Endometrium (tissue), 2 donors: ENCODE results near the gene CMA1.
"Not testable (repeated sequence)": the region's sequence is repeated elsewhere in the genome, so short reads cannot be mapped to it uniquely, and the experiment has no call there.

ENCODE experiments used
- FAIRE-seq: peaks from 2 replicates; lab custom pipeline; 2012; peaks lifted over from hg19 to GRCh38; lab: Jason Lieb, UNC
- donor health status: control.
- donor health status: control.

The CMA1 gene, protein sequence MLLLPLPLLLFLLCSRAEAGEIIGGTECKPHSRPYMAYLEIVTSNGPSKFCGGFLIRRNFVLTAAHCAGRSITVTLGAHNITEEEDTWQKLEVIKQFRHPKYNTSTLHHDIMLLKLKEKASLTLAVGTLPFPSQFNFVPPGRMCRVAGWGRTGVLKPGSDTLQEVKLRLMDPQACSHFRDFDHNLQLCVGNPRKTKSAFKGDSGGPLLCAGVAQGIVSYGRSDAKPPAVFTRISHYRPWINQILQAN

DNA sequence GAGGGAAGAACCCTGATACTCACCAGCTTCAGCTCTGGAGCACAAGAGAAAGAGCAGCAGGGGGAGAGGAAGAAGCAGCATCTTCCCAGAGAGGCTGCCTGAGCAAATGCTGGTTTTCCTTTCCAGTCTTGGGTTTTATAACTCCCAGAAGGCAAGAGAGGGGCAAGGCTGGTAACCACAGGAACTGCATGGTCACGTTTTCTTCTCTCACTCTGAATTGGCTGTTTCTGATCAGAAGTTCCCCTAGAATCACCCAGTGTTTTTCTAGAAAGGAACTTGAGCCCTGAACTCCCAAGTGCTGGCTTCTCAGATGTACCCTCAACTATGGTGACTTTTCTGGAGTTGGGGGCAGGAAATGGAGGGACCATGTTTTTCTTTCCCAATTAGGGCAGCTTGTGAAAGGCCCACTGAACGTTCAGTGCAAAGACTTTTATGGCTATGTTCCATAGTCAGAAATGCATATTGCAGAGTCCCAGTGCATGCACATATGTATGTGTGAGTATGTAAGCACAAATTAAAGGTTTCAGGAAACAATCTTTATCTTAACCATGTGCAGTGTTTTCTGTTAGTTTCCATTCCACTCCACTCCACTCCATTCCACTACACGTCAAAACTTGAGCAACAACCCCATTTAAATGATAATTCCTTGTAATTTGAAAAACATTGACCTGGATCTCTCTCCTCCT is at the start of gene CMA1:
Gene CMA1 (minus strand): TSS at position 111 of the 686 bp plus-strand sequence. CDS start 30 bp downstream, at position 81.
- no peak for FAIRE-seq

DNA sequence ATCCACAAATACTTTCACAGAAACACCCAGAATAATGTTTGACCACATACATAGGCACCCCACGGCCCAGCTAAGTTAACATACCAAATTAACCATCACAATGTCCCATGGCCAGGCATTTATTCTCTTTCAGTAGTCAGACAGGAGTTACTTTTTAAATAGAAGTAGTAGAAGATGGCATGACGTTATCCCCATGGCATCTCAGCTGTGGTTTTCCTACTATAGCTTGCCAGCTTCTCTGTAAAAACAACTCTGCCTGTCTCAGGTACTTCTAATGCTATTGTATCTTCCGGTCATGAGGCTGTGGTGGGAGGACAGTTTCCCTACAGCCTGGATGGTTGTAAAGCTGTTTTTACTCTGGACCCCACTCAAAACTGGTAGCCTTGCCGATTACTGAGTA is 48.7 kb upstream of the CMA1 start:
- no peak for FAIRE-seq

DNA sequence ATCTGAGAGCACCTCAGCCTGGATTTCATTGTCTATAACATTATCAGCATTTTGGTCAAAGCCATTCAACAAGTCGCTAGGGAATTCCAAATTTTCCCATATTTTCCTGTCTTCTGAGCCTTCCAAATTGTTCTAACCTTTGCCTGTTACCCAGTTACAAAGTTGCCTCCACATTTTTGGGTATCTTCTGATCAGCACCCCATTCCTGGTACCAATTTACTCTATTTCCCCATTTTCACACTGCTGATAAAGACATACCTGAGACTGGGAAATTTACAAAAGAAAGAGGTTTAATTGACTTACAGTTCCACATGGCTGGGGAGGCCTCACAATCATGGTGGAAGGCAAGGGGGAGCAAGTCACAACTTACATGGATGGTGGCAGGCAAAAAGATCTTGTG is 41.0 kb upstream of the CMA1 start:
- FAIRE-seq = not testable (repeated sequence)

- FAIRE-seq = no peak
Measured at GRCh38 chr14:24542346-24542936, 34.4 kb upstream of the CMA1 start.

DNA sequence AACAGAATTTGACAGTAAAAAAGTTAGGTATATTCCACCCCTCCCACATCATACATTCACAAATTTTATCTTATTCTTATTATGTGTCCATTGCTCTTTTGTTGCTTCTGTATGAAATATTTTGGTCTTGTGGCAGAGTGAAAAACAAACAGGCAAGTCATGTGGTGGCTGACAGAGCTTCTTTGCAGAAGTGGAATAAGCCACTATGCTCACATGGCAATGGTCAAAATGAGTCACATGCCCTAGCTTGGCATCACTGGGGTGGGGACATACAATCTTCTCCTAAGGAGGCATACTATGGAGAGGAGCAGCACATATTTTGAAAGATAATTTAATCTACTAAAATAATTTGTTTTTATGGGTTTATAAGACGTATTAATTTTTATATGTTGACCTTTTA is 27.7 kb upstream of the CMA1 start:
- no peak for FAIRE-seq

DNA sequence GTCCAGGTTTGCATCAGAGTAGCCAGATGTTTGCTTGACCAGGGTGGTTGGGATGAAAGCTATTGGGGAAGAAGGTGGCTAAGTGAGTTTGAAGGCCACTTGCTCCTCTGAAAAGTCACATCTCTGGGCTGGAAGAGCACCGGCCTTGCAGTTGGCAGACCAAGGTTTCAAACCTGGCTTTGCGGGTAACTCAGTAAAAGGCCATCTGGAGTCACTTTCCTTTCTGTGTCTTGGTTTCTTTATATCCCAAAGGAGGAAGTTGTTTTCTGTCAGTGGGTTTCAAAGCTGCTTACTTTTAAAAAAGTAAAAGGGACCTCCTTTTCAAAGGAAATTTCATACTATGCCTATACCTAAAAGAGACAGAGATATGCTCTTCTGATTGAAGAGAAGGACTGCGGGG is 26.2 kb upstream of the CMA1 start:
- FAIRE-seq = no peak

GRCh38 chr14:24525877-24526620 is 18.0 kb upstream of the CMA1 start:
- not testable (repeated sequence) for FAIRE-seq

GRCh38 chr14:24518851-24519250 is 10.8 kb upstream of the CMA1 start:
- FAIRE-seq = no peak

DNA sequence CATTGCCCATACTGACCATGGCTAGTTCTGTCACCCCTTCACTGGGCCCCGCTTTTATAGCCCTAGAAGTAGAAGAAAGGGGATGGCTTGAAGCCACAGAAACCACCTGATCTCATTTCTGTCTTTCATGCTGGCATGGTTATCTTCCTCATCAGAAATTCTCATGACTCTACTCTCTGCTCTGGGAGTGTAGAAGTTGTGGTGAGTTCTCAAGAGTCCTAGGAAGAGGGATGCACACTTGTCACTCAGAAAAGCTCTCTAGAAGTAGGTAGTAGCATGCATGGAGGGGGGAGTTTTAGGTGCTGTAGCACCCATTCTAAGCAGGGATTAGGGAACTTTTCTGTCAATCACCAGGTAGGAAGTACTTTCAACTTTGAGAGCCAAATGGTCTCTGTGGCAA is 6.1 kb upstream of the CMA1 start:
- FAIRE-seq = no peak

GRCh38 chr14:24513009-24513408 is 4.9 kb upstream of the CMA1 start:
- no peak for FAIRE-seq

DNA sequence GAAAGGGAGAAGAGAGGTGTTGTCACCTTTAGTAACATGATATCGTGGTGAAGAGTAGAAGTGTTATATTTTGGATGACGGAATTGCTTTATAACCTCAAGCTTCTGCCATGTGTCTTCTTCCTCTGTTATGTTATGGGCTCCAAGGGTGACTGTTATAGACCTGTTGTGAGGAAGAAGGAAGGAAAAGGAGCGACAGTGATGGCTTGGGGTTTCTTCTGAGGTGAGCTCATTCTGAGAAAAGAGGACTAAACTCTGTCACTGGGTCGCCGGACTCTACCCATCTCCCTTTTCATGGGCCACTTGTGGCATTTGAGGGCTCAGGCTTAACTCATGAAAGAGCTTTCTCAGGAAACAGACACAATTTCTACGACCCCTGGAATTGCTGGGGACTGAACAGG is 1.6 kb downstream of the CMA1 start:
- no peak for FAIRE-seq

DNA sequence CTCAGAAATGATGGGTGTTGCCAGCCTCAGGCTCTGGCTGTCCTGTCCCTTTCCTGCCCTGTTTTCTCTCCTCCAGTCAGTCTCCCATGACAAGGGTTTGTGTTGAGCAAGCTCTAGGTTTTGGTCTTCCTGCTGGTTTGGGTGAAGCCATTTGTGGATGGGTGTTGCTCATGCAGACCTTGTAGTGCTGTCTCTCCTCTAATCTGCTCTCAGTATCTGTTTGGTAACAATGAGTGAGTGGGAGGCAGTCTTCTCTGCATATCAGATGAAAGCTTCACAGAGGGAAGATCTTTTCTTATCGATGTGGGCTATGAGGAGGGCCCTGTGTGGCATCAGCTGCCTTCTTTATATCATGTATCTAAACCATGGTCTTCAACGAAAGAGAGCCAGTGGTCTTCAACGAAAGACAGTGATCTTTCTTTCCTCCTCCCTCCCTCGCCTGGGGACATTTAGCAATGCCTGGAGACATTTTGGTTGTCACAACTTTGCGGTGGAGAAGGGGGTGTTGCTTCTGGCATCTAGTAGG is 3.6 kb downstream of the CMA1 start:
- no peak for FAIRE-seq

DNA sequence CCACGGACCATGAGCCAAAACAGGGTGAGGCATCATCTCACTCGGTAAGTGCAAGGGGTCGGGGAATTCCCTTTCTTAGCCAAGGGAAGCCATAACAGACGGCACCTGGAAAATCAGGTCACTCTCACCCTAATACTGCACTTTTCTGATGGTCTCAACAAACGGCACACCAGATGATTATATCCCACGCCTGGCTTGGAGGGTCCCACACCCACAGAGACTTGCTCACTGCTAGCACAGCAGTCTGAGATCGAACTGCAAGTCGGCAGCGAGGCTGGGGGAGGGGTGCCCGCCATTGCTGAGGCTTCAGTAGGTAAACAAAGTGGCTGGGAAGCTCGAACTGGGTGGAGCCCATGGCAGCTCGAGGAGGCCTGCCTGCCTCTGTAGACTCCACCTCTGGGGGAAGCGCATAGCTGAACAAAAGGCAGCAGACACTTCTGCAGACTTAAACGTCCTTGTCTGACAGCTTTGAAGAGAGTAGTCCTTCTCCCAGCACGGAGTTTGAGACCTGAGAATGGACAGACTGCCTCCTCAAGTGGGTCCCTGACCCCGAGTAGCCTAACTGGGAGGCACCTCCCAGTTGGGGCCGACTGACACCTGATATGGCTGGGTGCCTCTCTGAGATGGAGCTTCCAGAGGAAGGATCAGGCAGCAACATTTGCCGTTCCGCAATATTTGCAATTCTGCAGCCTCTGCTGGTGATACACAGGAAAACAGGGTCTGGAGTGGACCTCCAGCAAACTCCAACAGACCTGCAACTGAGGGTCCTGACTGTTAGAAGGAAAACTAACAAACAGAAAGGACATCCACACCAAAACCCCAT is 16.3 kb downstream of the CMA1 start:
- not testable (repeated sequence) for FAIRE-seq

GRCh38 chr14:24483604-24484252 is 24.3 kb downstream of the CMA1 start:
- FAIRE-seq = no peak

GRCh38 chr14:24482699-24483303 is 25.3 kb downstream of the CMA1 start:
- not testable (repeated sequence) for FAIRE-seq

DNA sequence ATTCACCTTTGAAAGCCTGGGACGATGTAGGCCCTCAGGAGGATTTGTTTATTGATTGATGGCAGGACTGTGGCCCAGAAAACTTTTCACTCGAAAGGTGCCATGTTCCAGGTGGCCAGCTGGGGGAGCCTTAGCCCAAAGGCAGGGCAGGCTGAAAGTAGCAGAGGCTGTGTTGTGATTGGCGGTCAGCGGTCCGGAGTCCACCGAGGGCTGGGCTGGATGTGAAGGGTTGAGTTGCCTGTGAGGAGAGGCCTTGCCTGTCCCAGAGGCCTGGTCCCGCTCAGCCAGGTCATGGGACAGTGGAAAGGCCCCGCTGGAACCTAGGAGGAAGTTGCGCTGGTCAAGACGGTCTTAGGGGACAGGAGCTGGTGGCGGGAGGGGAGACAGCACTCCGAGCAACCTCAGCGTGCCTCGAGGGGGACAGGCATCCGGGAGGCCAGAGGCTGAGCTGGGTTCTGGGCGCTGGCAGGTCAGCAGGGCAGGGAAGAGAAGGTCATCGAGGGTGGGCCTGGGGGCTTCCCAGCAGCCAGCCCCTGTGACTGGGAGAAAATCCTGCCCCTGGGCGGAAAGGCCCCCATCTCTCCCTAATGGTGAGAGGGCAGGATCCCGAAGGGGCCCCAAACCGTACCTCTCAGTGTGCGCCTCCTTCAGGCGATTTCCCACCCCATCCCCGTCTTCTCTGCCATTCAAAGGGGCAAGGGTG is 26.3 kb downstream of the CMA1 start:
- FAIRE-seq = no peak

- not testable (repeated sequence) for FAIRE-seq
Measured at GRCh38 chr14:24479999-24480398, 28.1 kb downstream of the CMA1 start.

GRCh38 chr14:24475261-24475660 is 32.8 kb downstream of the CMA1 start:
- no peak for FAIRE-seq

DNA sequence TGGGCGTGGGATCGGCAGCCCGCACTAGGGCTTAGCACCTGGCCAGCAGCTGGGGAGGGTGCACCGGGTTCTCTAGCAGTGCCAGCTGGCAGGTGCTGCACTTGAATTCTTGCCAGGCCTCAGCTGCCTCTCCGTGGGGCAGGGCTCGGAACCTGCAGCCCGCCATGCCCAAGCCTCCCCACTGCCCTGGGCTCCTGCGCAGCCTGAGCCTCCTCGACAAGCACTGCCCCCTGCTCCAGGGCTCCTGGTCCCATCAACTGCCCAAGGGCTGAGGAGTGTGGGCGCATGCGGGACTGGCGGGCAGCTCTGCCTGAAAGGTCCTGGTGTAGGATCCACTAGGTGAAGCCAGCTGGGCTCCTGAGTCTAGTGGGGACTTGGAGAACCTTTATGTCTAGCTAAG is 34.9 kb downstream of the CMA1 start:
- FAIRE-seq = no peak

DNA sequence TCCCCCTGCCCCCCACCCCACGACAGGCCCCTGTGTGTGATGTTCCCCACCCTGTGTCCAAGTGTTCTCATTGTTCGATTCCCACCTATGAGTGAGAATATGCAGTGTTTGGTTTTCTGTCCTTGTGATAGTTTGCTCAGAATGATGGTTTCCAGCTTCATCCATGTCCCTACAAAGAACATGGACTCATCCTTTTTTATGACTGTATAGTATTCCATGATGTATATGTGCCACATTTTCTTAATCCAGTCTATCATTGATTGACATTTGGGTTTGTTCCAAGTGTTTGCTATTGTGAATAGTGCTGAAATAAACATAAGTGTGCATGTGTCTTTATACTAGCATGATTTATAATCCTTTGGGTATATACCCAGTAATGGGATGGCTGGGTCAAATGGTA is 37.6 kb downstream of the CMA1 start:
- FAIRE-seq = not testable (repeated sequence)
